Neural cell (in vitro differentiated cells): ENCODE results near the gene PDE7B.

Experiments used
- EP300 ChIP-seq: fragments of 450-650 bp; conservative IDR thresholded peaks from 2 replicates; pipeline ENCODE4 v1.6.1; 2014; ENCODE audit warnings: antibody characterized with exemption, mild to moderate bottlenecking, moderate library complexity; ENCODE audit not compliant: poor library complexity, severe bottlenecking
- EZH2 ChIP-seq: fragments of 200-600, 300-800 bp; shearing (Covaris generic), sonication (generic); IDR thresholded peaks from 2 replicates; pipeline ENCODE4 v1.6.1; 2014; ENCODE audit warnings: antibody characterized with exemption, low read length, borderline replicate concordance, mild to moderate bottlenecking; ENCODE audit not compliant: insufficient read depth, poor library complexity, severe bottlenecking
- MXI1 ChIP-seq: fragments of 450-650 bp; conservative IDR thresholded peaks from 2 replicates; pipeline ENCODE4 v1.6.1; 2014; ENCODE audit warnings: antibody characterized with exemption, mild to moderate bottlenecking; ENCODE audit not compliant: poor library complexity, severe bottlenecking
- POLR2AphosphoS5 ChIP-seq: IDR thresholded peaks from 2 replicates; pipeline ENCODE4 v1.6.1; 2012
- SMC3 ChIP-seq: fragments of 450-650 bp; conservative IDR thresholded peaks from 2 replicates; pipeline ENCODE4 v1.6.1; 2014; ENCODE audit warnings: antibody characterized with exemption, mild to moderate bottlenecking, moderate library complexity; ENCODE audit not compliant: poor library complexity
- TAF1 ChIP-seq: IDR thresholded peaks from 2 replicates; pipeline ENCODE4 v1.6.1; 2012; ENCODE audit warnings: low read depth
- TF ChIP-seq, protein P1 (sequence below): fragments of 450-650 bp; IDR thresholded peaks from 2 replicates; pipeline ENCODE4 v1.5.1; 2014; ENCODE audit warnings: antibody characterized with exemption, mild to moderate bottlenecking, moderate library complexity; ENCODE audit not compliant: poor library complexity, severe bottlenecking
- TF ChIP-seq, protein P2 (sequence below): IDR thresholded peaks from 2 replicates; pipeline ENCODE4 v1.6.1; 2012; ENCODE audit warnings: borderline replicate concordance

GRCh38 chr6:136113736-136114173, 262.3 kb downstream of the PDE7B start:
- TF ChIP-seq, protein P1, sequence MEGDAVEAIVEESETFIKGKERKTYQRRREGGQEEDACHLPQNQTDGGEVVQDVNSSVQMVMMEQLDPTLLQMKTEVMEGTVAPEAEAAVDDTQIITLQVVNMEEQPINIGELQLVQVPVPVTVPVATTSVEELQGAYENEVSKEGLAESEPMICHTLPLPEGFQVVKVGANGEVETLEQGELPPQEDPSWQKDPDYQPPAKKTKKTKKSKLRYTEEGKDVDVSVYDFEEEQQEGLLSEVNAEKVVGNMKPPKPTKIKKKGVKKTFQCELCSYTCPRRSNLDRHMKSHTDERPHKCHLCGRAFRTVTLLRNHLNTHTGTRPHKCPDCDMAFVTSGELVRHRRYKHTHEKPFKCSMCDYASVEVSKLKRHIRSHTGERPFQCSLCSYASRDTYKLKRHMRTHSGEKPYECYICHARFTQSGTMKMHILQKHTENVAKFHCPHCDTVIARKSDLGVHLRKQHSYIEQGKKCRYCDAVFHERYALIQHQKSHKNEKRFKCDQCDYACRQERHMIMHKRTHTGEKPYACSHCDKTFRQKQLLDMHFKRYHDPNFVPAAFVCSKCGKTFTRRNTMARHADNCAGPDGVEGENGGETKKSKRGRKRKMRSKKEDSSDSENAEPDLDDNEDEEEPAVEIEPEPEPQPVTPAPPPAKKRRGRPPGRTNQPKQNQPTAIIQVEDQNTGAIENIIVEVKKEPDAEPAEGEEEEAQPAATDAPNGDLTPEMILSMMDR: no peak
- TF ChIP-seq, protein P2, sequence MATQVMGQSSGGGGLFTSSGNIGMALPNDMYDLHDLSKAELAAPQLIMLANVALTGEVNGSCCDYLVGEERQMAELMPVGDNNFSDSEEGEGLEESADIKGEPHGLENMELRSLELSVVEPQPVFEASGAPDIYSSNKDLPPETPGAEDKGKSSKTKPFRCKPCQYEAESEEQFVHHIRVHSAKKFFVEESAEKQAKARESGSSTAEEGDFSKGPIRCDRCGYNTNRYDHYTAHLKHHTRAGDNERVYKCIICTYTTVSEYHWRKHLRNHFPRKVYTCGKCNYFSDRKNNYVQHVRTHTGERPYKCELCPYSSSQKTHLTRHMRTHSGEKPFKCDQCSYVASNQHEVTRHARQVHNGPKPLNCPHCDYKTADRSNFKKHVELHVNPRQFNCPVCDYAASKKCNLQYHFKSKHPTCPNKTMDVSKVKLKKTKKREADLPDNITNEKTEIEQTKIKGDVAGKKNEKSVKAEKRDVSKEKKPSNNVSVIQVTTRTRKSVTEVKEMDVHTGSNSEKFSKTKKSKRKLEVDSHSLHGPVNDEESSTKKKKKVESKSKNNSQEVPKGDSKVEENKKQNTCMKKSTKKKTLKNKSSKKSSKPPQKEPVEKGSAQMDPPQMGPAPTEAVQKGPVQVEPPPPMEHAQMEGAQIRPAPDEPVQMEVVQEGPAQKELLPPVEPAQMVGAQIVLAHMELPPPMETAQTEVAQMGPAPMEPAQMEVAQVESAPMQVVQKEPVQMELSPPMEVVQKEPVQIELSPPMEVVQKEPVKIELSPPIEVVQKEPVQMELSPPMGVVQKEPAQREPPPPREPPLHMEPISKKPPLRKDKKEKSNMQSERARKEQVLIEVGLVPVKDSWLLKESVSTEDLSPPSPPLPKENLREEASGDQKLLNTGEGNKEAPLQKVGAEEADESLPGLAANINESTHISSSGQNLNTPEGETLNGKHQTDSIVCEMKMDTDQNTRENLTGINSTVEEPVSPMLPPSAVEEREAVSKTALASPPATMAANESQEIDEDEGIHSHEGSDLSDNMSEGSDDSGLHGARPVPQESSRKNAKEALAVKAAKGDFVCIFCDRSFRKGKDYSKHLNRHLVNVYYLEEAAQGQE: peak; percentile 59
- TF ChIP-seq POLR2AphosphoS5 (peak; percentile 86), EP300 (peak; percentile 96), SMC3 (peak; percentile 62), TAF1 (peak; percentile 55), EZH2 (no peak), MXI1 (peak; percentile 88)
